ENCODE measurements around the gene INO80C. TPM values are rescaled to one million over a fixed set of nuclear protein-coding genes. Genes with fewer than 3 reads are reported as not detected.
"Not testable (repeated sequence)": the region's sequence is repeated elsewhere in the genome, so short reads cannot be mapped to it uniquely, and the experiment has no call there.

INO80C gene
- total RNA-seq, 1 donor from 2014 or later, result 11.3 TPM

- H3K27me3 ChIP-seq (ENCODE audit: control insufficient read depth, insufficient read depth, low read length), result no peaks in the 10 kb centered on the region
- DNase-seq (ENCODE audit: low read depth), result no peak
- TF ChIP-seq, protein P1, sequence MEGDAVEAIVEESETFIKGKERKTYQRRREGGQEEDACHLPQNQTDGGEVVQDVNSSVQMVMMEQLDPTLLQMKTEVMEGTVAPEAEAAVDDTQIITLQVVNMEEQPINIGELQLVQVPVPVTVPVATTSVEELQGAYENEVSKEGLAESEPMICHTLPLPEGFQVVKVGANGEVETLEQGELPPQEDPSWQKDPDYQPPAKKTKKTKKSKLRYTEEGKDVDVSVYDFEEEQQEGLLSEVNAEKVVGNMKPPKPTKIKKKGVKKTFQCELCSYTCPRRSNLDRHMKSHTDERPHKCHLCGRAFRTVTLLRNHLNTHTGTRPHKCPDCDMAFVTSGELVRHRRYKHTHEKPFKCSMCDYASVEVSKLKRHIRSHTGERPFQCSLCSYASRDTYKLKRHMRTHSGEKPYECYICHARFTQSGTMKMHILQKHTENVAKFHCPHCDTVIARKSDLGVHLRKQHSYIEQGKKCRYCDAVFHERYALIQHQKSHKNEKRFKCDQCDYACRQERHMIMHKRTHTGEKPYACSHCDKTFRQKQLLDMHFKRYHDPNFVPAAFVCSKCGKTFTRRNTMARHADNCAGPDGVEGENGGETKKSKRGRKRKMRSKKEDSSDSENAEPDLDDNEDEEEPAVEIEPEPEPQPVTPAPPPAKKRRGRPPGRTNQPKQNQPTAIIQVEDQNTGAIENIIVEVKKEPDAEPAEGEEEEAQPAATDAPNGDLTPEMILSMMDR (IDR thresholded peaks at IDR 0.05; ENCODE audit: insufficient read depth, low read length, poor library complexity, severe bottlenecking), result no peak
- H3K4me3 ChIP-seq (ENCODE audit: low read depth, low read length), result no peak overlapping the region
- H3K36me3 ChIP-seq (ENCODE audit: control insufficient read depth, insufficient read depth, low read length), result no peaks in the 10 kb centered on the region
Measured at GRCh38 chr18:35454803-35455202, 43.0 kb downstream of the INO80C start.

DNA sequence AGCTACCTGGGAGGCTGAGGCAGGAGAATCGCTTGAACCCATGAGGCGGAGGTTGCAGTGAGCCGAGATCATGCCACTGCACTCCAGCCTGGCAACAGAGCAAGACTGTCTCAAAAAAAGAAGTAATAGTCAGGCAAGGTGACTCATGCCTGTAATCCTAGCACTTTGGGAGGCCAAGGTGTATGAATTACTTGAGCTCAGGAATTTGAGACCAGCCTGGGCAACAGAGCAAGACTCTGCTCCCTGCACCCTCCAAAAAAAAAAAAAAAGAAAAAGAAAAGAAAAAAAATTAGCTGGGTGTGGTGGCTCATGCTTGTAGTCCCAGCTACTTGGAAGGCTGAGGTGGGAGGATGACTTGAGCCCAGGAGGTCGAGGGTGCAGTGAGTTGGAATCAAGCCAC lies 44.7 kb downstream of the INO80C start:
- not testable (repeated sequence) for H3K4me3 ChIP-seq (ENCODE audit: low read depth, low read length); H3K27me3 ChIP-seq (ENCODE audit: control insufficient read depth, insufficient read depth, low read length); H3K36me3 ChIP-seq (ENCODE audit: control insufficient read depth, insufficient read depth, low read length); DNase-seq (ENCODE audit: low read depth)

DNA sequence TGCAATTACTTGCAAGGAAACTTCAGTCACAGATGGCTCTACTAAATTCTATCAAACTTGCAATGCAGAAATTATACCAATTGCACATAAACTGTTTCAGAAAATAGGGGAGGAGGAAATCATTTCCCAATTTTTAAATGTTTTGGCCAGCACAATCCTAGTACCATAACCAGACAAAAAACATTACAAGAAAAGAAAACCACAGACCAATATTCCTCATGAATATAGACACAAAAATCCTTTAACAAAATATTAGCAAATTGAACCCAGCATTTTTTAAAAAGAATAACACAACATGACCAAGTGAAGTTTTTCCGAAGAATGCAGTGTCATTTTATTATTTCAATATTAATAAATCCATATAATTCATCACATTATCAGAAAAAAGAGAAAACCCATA lies 45.8 kb downstream of the INO80C start:
- Histone ChIP-seq H3K36me3 (ENCODE audit: control insufficient read depth, insufficient read depth, low read length) (no peaks in the 10 kb centered on the region), H3K4me3 (ENCODE audit: low read depth, low read length) (no peak overlapping the region), H3K27me3 (ENCODE audit: control insufficient read depth, insufficient read depth, low read length) (no peaks in the 10 kb centered on the region)
- DNase-seq (ENCODE audit: low read depth), result no peak
- TF ChIP-seq, protein P1 (IDR thresholded peaks at IDR 0.05; ENCODE audit: insufficient read depth, low read length, poor library complexity, severe bottlenecking), result no peak

DNA sequence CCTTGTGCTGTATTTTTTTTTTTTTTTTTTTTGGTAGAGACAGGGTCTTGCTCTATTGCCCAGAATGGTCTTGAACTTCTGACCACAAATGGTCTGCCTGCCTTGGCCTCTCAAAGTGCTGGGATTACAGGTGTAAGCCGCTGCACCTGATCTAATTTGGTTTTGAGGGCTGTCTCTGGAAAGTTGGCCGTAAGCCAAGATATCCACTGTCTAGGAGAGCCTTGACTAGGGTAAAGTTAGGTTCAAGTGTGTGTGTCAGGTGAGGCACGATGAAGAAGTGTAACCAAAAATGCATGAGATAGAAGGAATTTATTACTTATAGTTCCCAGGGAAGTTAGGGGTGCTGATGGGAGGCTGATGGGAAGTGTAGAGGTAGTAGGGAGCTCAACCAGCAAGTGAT lies 46.7 kb downstream of the INO80C start:
- no peaks in the 10 kb centered on the region for H3K27me3 ChIP-seq (ENCODE audit: control insufficient read depth, insufficient read depth, low read length)
- TF ChIP-seq, protein P1 (IDR thresholded peaks at IDR 0.05; ENCODE audit: insufficient read depth, low read length, poor library complexity, severe bottlenecking), result no peak
- DNase-seq (ENCODE audit: low read depth), result no peak
- H3K36me3 ChIP-seq (ENCODE audit: control insufficient read depth, insufficient read depth, low read length), result no peaks in the 10 kb centered on the region
- H3K4me3 ChIP-seq (ENCODE audit: low read depth, low read length), result no peak overlapping the region

GRCh38 chr18:35444636-35445035 lies 53.1 kb downstream of the INO80C start:
- TF ChIP-seq, protein P1 (IDR thresholded peaks at IDR 0.05; ENCODE audit: insufficient read depth, low read length, poor library complexity, severe bottlenecking), result no peak
- no peak overlapping the region for H3K4me3 ChIP-seq (ENCODE audit: low read depth, low read length)
- no peak for DNase-seq (ENCODE audit: low read depth)
- H3K36me3 ChIP-seq (ENCODE audit: control insufficient read depth, insufficient read depth, low read length), result no peaks in the 10 kb centered on the region
- H3K27me3 ChIP-seq (ENCODE audit: control insufficient read depth, insufficient read depth, low read length), result no peaks in the 10 kb centered on the region

DNA sequence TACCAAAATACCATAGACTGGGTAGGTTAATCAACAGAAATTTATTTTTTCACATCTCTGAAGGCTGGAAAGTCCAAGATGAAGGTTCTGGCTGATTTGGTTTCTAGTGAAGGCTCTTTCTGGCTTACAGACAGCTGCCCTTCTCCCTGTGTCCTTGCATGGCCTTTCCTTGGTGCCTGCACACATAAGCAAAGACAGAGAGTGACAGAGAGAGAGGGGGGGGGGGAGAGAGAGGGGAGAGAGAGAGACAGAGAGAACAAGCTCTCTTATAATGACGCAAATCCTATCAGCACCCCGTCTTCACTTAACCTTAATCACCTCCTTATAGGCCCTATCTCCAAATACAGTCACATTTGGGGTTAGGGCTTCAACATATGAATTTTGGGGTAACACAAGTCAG lies 53.9 kb downstream of the INO80C start:
- H3K27me3 ChIP-seq (ENCODE audit: control insufficient read depth, insufficient read depth, low read length), result no peaks in the 10 kb centered on the region
- H3K36me3 ChIP-seq (ENCODE audit: control insufficient read depth, insufficient read depth, low read length), result no peaks in the 10 kb centered on the region
- TF ChIP-seq, protein P1 (IDR thresholded peaks at IDR 0.05; ENCODE audit: insufficient read depth, low read length, poor library complexity, severe bottlenecking), result no peak
- H3K4me3 ChIP-seq (ENCODE audit: low read depth, low read length), result no peak overlapping the region
- no peak for DNase-seq (ENCODE audit: low read depth)
